B cell (primary cell): ENCODE data around the gene ZNF609. TPM values are rescaled to one million over a fixed set of nuclear protein-coding genes. Genes with fewer than 3 reads are reported as not detected.
A peak's percentile ranks its signal among the peaks of the same experiment; 100 is the strongest.

ENCODE experiments used
- ATAC-seq: fragments of 200-7000 bp; cut with Tn5 transposase; one replicate; pipeline ENCODE4 v1.10.0; 2021; ENCODE audit warnings: low read depth, mild to moderate bottlenecking, moderate number of reproducible peaks, moderate library complexity
- CTCF ChIA-PET: fragments of 350-600 bp; sonication (Branson Sonifier 250); formaldehyde crosslinking; loops from one replicate; lab custom pipeline; 2021; ENCODE audit warnings: antibody characterized with exemption, inconsistent platforms; lab: Charles Lee
- POLR2A ChIA-PET: fragments of 350-600 bp; sonication (Branson Sonifier 250); formaldehyde crosslinking; loops from one replicate; lab custom pipeline; 2021; ENCODE audit warnings: antibody characterized with exemption; lab: Charles Lee
- DNase-seq: peaks from one replicate; pipeline ENCODE4 v3.0.0; 2013
- H2AFZ ChIP-seq: 2 replicates; pipeline ENCODE4 v1.6.1; 2012; ENCODE audit warnings: mild to moderate bottlenecking, low read depth, low read length; ENCODE audit not compliant: insufficient read depth, poor library complexity, severe bottlenecking
- H3K27ac ChIP-seq, 2 donors: 1 replicate in 1 of 2; 2 replicates in 1 of 2; pipeline ENCODE4 v1.5.1; 2012 to 2013; ENCODE audit warnings: low read length in 2 of 2, mild to moderate bottlenecking in 2 of 2, moderate library complexity in 1 of 2
- H3K27me3 ChIP-seq, 4 experiments: fragments of 200-600 bp in 1 of 4; sonication (generic) in 1 of 4; replicated peaks in 1 of 4; 1 replicate in 2 of 4; 2 replicates in 2 of 4; pipeline versions ENCODE4 v1.6.1 to v1.7.0; 2013 to 2016; ENCODE audit warnings: low read length in 3 of 4, mild to moderate bottlenecking in 2 of 4, mixed read lengths in 1 of 4, moderate library complexity in 1 of 4; ENCODE audit not compliant: insufficient read depth in 4 of 4, control insufficient read depth in 3 of 4; ENCODE audit errors: control extremely low read depth in 1 of 4
- H3K36me3 ChIP-seq, 2 experiments: replicated peaks in 1 of 2; 1 replicate in 1 of 2; 2 replicates in 1 of 2; pipeline versions ENCODE4 v1.6.1 to v1.7.1; 2013; ENCODE audit warnings: low read length in 1 of 2; ENCODE audit not compliant: insufficient read depth in 2 of 2, control insufficient read depth in 1 of 2; ENCODE audit errors: control extremely low read depth in 1 of 2, extremely low read depth in 1 of 2
- H3K4me1 ChIP-seq, 2 donors: fragments of 200-600 bp in 1 of 2; sonication (generic) in 1 of 2; 1 replicate in 1 of 2; 2 replicates in 1 of 2; pipeline versions ENCODE4 v1.5.1 to v1.6.1; 2013 to 2017; ENCODE audit warnings: low read length in 2 of 2; ENCODE audit not compliant: control insufficient read depth in 2 of 2, insufficient read depth in 2 of 2
- H3K4me2 ChIP-seq: replicated peaks from 2 replicates; pipeline ENCODE3; 2012; ENCODE audit warnings: mild to moderate bottlenecking, low read depth, low read length; ENCODE audit not compliant: poor library complexity, severe bottlenecking
- H3K4me3 ChIP-seq, 5 experiments: fragments of 200-600 bp in 1 of 5; sonication (generic) in 1 of 5; 1 replicate in 3 of 5; 2 replicates in 2 of 5; pipeline versions ENCODE4 v1.5.1 to v1.7.0; 2011 to 2016; ENCODE audit warnings: low read length in 4 of 5, mild to moderate bottlenecking in 4 of 5, low read depth in 2 of 5, control low read depth in 1 of 5, moderate library complexity in 1 of 5; ENCODE audit not compliant: insufficient read depth in 1 of 5; ENCODE audit errors: control extremely low read depth in 1 of 5, extremely low read depth in 1 of 5
- H3K79me2 ChIP-seq: fragments of 200-600 bp; sonication (generic); one replicate; pipeline ENCODE4 v1.6.0; 2016; ENCODE audit warnings: low read length; ENCODE audit not compliant: control insufficient read depth, insufficient read depth
- H3K9ac ChIP-seq: fragments of 200-600 bp; sonication (generic); 2 replicates; pipeline ENCODE4 v1.6.1; 2017; ENCODE audit warnings: mild to moderate bottlenecking, low read length, moderate library complexity
- H3K9me3 ChIP-seq, 3 donors: one replicate each; pipeline versions ENCODE4 v1.6.1 to v1.7.1; 2013; ENCODE audit warnings: low read length in 2 of 3; ENCODE audit not compliant: control insufficient read depth in 2 of 3, insufficient read depth in 1 of 3; ENCODE audit errors: control extremely low read depth in 1 of 3
- H4K20me1 ChIP-seq: 2 replicates; pipeline ENCODE4 v1.6.0; 2012; ENCODE audit warnings: mild to moderate bottlenecking, low read length; ENCODE audit not compliant: insufficient read depth, control insufficient read depth, poor library complexity, severe bottlenecking
- H3K27ac Mint-ChIP-seq: one replicate; pipeline ENCODE4 v1.8.0; 2021; ENCODE audit warnings: mixed read lengths
- H3K27me3 Mint-ChIP-seq: one replicate; pipeline ENCODE4 v1.8.0; 2021; ENCODE audit warnings: mixed read lengths
- H3K4me1 Mint-ChIP-seq: one replicate; pipeline ENCODE4 v1.8.0; 2021; ENCODE audit warnings: mixed read lengths
- H3K4me3 Mint-ChIP-seq: one replicate; pipeline ENCODE4 v1.8.0; 2021; ENCODE audit warnings: mixed read lengths
- H3K9me3 Mint-ChIP-seq: one replicate; pipeline ENCODE4 v1.8.0; 2022; ENCODE audit warnings: mixed read lengths; ENCODE audit not compliant: insufficient read depth
- CTCF ChIP-seq: fragments of 200-600 bp; IDR thresholded peaks from one replicate; pipeline ENCODE4 v1.8.0; 2022; ENCODE audit warnings: antibody characterized with exemption, mild to moderate bottlenecking
- EZH2 ChIP-seq: IDR thresholded peaks from 2 replicates; pipeline ENCODE4 v1.6.1; 2012; ENCODE audit warnings: borderline replicate concordance, low read depth, mild to moderate bottlenecking, moderate library complexity, low read length; ENCODE audit not compliant: insufficient read depth, poor library complexity, severe bottlenecking
- WGBS: methylation state at CpG from one replicate; pipeline ENCODE4 v1.1.5; 2013; ENCODE audit warnings: missing lambda C conversion rate; ENCODE audit not compliant: insufficient coverage; 5-methylcytosine and 5-hydroxymethylcytosine counted together
- intact Hi-C: fragments of 100-400 bp; cut with micrococcal nuclease; formaldehyde crosslinking; loops from one replicate; pipeline ENCODE4 v1.10.0; 2022
- polyA plus RNA-seq: library from polyadenylated mRNA; depleted of rRNA; stranded (reverse); fragments of >200 nt; gene quantifications from 2 replicates; pipeline ENCODE4 v1.2.3, GENCODE V29; 2012
- total RNA-seq, 2 donors: library from RNA; stranded (reverse); fragments of 120-200 nt in 1 of 2; gene quantifications; 1 replicate in 1 of 2; 2 replicates in 1 of 2; pipeline versions ENCODE4 v1.2.3 to v1.2.4, GENCODE V29; 2013 to 2022

The ZNF609 gene
- total and polyA plus RNA-seq, 2 donors (not counting 1 experiment from before 2014, with no cell fraction given), result 5.8 to 32.9 TPM

DNA sequence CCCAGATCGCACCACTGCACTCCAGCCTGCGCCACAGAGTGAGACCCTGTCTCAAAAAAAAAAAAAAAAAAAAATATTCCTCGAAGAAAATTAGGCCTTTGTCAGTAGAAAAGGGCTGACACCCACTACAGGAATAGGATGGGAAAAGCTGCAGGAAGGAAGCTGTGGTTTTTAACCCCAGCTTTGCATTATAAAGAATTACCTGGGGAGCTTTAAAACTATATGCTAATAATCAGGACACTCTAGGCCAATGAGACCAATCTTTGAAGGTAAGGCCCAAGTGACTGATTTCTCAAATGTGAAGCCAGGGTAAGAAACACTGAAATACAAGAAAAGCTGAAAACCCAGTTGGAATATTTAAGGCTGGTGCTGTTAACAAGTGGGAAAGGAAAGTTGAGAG, 240.7 kb downstream of the ZNF609 start:
- Histone ChIP-seq H4K20me1 (peaks cover 26% of the 10 kb centered on the region), H3K4me3 (peak overlapping the region in 1 of 5 experiments; percentile 11), H2AFZ (no peak overlapping the region), H3K9me3 (no peaks in the 10 kb centered on the region), H3K36me3 (peaks cover 2 to 9% of the 10 kb centered on the region in 2 experiments), H3K9ac (no peak overlapping the region), H3K27ac (no peak overlapping the region), H3K79me2 (peaks cover 47% of the 10 kb centered on the region), H3K4me1 (peaks cover 54 to 55% of the 10 kb centered on the region in 2 donors), H3K4me2 (peak overlapping the region; percentile 99), H3K27me3 (no peaks in the 10 kb centered on the region)
- peaks cover 71% of the 10 kb centered on the region for H3K4me1 Mint-ChIP-seq
- H3K27me3 Mint-ChIP-seq, result no peaks in the 10 kb centered on the region
- DNase-seq (no peak), ATAC-seq (no peak)
- intact Hi-C loops, result no loop called here
- H3K27ac Mint-ChIP-seq, result peak overlapping the region; percentile 94
- H3K9me3 Mint-ChIP-seq, result no peaks in the 10 kb centered on the region
- peak overlapping the region; percentile 95 for H3K4me3 Mint-ChIP-seq
- TF ChIP-seq EZH2 (no peak), CTCF (no peak)
- no CpG with 5 or more reads among the region's 3 CpGs for WGBS
- ChIA-PET CTCF (interaction anchor here (0.5 to 25.3 kb wide), 5 partner anchors 11 to 331 kb away, joined by 3 to 549 read pairs (median 5); no protein-coding TSS in a partner anchor), POLR2A (no interaction called here)

- Mint-ChIP-seq H3K4me1 (peaks cover 65% of the 10 kb centered on the region), H3K27me3 (no peaks in the 10 kb centered on the region), H3K9me3 (no peaks in the 10 kb centered on the region), H3K4me3 (peak overlapping the region; percentile 95), H3K27ac (peak overlapping the region; percentile 94)
- Histone ChIP-seq H3K9me3 (no peaks in the 10 kb centered on the region), H3K4me1 (peaks cover 49 to 51% of the 10 kb centered on the region in 2 donors), H3K79me2 (peaks cover 47% of the 10 kb centered on the region), H3K4me3 (peak overlapping the region in 4 of 5 experiments; percentile 63 to 88 (median 80)), H4K20me1 (peaks cover 26% of the 10 kb centered on the region), H3K9ac (peak overlapping the region; percentile 83), H3K36me3 (peaks cover 2 to 9% of the 10 kb centered on the region in 2 experiments), H3K27me3 (no peaks in the 10 kb centered on the region), H3K4me2 (peak overlapping the region; percentile 99), H3K27ac (peak overlapping the region in 1 of 2 donors; percentile 20), H2AFZ (no peak overlapping the region)
- CTCF ChIA-PET, result interaction anchor here (1.0 to 25.3 kb wide), 4 partner anchors 12 to 194 kb away, joined by 3 to 549 read pairs (median 44); no protein-coding TSS in a partner anchor
- POLR2A ChIA-PET, result interaction anchor here (0.5 kb wide), 1 partner anchor 241 kb away, joined by 3 read pairs; the partner anchor contains the start of gene ZNF609
- no peak for ATAC-seq
- WGBS, result 43% methylated on average over 5 of the region's 5 CpGs
- intact Hi-C loops, result loop anchor here (2.0 kb wide), 2 partner anchors 193 to 549 kb away; no protein-coding TSS in a partner anchor
- no peak for TF ChIP-seq CTCF
- TF ChIP-seq EZH2, result no peak
- DNase-seq, result no peak
Measured at GRCh38 chr15:64701482-64702184, 241.3 kb downstream of the ZNF609 start.
